ENCODE measurements around the gene DYNLT4.

DYNLT4 gene

DNA sequence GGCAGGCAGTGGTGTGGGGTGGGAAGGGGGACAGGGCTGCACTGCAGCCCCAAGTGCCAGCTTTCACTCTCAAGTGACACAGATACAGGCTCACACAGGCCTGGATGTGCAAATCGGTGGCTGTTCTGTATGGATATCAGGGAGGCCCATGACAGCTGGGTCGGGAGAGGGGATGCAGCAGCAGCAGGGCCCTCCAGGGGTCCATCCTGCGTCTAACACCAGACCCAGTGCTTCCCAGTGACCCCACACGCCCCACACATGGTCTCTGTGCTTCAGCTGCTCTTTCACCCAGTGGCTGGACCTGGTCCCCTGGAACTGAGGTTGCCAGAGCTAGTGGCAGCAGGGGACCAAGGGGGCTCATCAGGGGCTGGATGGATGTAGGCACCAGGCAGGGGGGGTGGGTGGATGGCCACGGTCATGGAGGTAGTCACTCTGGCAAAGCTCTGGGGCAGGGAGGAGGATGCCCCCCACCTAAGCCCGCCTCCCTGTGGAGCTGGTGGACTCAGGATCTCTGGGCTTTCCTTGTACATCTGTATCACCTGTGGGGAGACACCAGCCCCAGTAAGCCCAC, 15.1 kb upstream of the DYNLT4 start:
- DNase-seq (ENCODE audit: low read depth in 2 of 2), result no peak
- H3K4me3 ChIP-seq (replicated peaks in 1 of 2; ENCODE audit: low read depth in 2 of 2, low read length in 2 of 2), result no peak overlapping the region
- TF ChIP-seq, protein P1, sequence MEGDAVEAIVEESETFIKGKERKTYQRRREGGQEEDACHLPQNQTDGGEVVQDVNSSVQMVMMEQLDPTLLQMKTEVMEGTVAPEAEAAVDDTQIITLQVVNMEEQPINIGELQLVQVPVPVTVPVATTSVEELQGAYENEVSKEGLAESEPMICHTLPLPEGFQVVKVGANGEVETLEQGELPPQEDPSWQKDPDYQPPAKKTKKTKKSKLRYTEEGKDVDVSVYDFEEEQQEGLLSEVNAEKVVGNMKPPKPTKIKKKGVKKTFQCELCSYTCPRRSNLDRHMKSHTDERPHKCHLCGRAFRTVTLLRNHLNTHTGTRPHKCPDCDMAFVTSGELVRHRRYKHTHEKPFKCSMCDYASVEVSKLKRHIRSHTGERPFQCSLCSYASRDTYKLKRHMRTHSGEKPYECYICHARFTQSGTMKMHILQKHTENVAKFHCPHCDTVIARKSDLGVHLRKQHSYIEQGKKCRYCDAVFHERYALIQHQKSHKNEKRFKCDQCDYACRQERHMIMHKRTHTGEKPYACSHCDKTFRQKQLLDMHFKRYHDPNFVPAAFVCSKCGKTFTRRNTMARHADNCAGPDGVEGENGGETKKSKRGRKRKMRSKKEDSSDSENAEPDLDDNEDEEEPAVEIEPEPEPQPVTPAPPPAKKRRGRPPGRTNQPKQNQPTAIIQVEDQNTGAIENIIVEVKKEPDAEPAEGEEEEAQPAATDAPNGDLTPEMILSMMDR (IDR thresholded peaks at IDR 0.05; ENCODE audit: low read depth, low read length), result no peak

DNA sequence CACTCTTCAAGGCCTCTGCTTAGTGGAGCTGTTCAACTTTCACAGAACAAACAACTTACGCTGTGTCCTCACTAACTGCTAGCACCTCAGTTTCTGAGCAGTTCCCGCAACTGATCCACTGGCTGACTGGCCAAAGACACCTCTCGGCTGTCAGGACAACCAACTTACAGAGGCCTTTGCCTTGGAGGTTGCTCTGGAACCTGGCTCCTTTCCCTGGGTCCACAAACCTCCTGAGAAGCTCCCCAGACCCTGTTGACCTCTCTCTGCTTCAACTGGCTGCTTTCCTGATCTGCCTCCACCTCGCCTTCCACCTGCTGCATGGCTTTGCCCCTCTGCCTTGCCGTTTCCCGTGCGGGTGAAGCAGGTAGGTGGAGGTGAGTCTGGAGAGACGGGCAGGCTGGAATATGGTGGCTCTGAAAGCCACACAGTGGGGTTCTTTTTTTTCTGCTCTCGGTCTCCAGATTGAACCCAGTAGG, 14.1 kb upstream of the DYNLT4 start:
- no peak overlapping the region for H3K4me3 ChIP-seq (replicated peaks in 1 of 2; ENCODE audit: low read depth in 2 of 2, low read length in 2 of 2)
- no peak for DNase-seq (ENCODE audit: low read depth in 2 of 2)
- TF ChIP-seq, protein P1 (IDR thresholded peaks at IDR 0.05; ENCODE audit: low read depth, low read length), result no peak

DNA sequence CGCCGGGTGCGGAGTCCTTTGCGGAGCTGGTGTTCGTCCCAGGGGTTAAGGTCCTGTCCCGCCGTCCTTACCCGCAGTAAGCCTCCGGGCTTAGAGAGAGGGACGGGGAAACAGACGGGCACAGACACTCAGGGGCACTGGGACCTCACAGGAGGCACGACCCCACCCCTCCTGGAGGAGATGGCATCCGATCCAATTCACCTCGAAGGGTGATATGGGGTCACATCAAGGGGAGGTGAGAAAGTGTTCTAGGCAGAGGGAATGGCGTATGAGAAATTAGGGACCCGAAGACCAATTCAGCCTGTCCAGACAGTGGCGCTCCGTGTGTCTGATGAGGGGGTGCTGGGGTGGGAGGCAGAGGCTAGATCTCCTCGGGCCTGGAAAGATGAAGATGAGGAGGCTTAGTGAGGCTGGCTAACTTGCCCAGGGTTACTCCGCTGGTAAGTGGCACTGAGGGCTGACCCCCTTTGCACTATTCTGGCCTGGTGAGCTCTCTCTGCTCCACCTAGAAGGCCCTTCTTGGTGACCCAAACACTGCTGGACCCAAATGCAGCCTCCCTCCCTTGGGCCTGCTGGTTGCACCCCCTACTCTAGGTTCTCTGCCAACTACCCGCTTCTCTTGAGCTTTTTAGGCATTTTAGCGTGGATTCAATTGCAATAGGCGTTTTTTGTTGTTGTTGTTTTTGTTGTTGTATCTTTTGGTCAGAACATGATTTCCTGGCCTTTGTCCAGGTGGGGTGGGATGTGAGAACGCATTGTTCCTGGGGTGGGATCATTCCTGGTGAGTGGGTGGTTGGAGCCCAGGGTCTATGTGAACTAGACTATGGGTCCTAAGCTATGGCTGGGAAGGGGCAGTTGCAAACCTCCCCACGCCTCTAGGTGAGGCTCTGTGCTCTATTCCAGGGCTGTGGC, 13.4 kb upstream of the DYNLT4 start:
- TF ChIP-seq, protein P1 (IDR thresholded peaks at IDR 0.05; ENCODE audit: low read depth, low read length), result no peak
- peak overlapping the region; percentile 46 to 51 for H3K4me3 ChIP-seq (replicated peaks in 1 of 2; ENCODE audit: low read depth in 2 of 2, low read length in 2 of 2)
- no peak for DNase-seq (ENCODE audit: low read depth in 2 of 2)

DNA sequence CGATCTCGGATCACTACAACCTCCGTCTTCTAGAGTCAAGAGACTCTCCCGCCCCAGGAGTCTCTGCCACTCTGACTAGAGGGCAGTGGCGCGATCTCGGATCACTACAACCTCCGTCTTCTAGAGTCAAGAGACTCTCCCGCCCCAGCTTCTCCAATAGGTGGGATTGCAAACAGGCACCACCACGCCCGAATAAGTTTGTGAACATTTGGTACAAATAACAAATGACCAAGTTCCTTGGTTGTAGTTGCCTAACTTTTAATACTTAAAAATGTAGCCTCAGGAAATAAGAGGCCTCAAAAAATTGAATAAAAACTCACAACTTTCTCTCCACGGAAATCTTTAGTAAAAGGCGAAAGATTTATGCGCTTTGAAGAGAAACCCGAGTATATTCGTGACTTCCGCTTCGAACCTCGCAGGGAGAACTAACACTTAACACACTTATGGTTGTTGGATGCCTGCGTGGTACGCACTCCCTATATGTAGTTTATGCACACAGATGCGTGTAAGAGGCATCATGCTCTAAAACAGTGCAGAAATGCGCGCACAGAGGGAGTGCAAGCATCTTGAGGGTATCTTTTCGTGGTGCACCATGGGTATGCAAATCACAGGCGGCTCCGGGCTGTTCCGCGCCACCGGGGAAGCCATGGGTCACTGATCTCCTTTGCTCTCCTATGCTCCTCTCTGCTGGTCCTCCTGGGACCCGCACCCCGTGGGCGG, 12.6 kb upstream of the DYNLT4 start:
- H3K4me3 ChIP-seq (replicated peaks in 1 of 2; ENCODE audit: low read depth in 2 of 2, low read length in 2 of 2), result peak overlapping the region; percentile 46 to 51
- peak; percentile 94 to 96 for DNase-seq (ENCODE audit: low read depth in 2 of 2)
- TF ChIP-seq, protein P1 (IDR thresholded peaks at IDR 0.05; ENCODE audit: low read depth, low read length), result no peak

DNA sequence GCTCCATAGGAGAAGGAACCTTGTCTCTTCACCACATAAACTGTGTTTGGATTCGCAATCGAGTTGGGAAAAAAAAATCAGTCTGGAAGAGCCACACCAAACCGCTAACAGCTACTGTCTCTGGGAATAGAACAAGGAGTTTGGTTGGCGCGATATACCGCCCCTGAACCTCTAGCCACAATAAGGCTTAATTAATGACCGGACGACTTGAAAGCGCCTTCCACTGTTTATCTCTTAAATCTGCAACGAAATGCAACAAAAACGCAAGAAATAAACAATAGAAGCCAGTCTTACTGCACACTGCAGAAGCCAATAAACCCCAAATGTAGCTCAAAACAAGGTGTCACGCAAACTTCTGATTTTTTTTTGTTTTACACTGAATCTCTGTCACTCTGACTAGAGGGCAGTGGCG, 12.1 kb upstream of the DYNLT4 start:
- no peak for DNase-seq (ENCODE audit: low read depth in 2 of 2)
- TF ChIP-seq, protein P1 (IDR thresholded peaks at IDR 0.05; ENCODE audit: low read depth, low read length), result no peak
- H3K4me3 ChIP-seq (replicated peaks in 1 of 2; ENCODE audit: low read depth in 2 of 2, low read length in 2 of 2), result peak overlapping the region; percentile 4 to 25

DNA sequence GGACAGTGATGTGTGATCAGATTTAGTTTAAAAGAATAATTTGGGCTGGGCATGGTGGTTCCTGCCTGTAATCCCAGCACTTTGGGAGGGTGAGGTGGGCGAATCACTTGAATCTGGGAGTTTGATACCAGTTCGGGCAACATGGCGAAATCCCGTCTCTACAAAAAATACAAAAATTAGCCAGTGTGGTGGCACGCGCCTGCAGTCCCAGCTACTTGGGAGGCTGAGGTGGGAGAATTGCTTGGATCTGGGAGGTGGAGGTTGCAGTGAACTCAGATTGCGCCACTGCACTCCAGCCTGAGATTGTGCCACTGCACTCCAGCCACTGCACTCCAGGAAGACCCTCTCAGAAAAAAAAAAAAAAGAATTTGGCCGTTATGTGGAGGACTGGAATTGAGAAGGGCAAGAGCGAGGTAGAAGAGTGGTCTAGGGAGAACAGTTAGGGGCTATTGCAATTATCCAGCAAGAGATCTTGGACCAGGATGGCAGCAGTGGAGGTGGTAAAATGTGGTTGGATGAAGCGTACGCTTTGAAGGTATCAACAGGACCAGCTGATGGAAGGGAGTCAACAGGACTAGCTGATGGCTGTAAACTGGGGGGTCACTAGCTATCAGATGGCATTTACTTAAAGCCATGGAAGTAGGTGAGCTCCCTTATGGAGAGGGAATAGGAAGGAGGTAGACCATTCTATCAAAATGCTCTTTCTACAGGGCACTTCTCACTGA, 10.8 kb upstream of the DYNLT4 start:
- no peak for DNase-seq (ENCODE audit: low read depth in 2 of 2)
- no peak overlapping the region for H3K4me3 ChIP-seq (replicated peaks in 1 of 2; ENCODE audit: low read depth in 2 of 2, low read length in 2 of 2)
- TF ChIP-seq, protein P1 (IDR thresholded peaks at IDR 0.05; ENCODE audit: low read depth, low read length), result no peak

Measured in cardiac fibroblast (primary cell).